HTERT RPE-1 (cell line): Measurements from ENCODE around the gene ANKRD29.
"Not testable (repeated sequence)": the region's sequence is repeated elsewhere in the genome, so short reads cannot be mapped to it uniquely, and the experiment has no call there.

Experiments used
- in situ Hi-C: fragments of 300-500 bp; cut with MboI; formaldehyde crosslinking; loops from 4 replicates; pipeline ENCODE4 v1.14.3; 2020; ENCODE audit warnings: low sequenced_read_pairs

Gene ANKRD29

GRCh38 chr18:23617412-23618014 lies 45.2 kb downstream of the ANKRD29 start:
- in situ Hi-C loops, result no loop called here

GRCh38 chr18:23616258-23616657 lies 46.5 kb downstream of the ANKRD29 start:
- in situ Hi-C loops, result no loop called here

DNA sequence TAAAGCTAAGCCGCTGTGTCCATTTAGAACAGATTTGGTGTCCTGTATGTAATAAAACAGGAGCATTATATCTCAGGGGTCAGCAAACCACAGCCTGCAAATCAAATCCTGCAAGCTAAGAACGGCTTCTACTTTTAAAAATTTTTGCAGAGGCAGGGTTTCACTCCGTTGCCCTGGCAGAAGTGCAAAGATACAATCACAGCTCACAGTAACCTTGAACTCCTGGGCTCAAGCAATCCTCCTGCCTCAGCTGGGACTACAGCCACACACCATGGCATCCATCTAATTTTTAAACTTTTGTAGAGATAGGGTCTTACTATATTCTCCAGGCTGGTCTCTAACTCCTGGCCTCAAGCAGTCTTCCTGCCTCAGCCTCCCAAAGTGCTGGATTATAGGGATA lies 47.8 kb downstream of the ANKRD29 start:
- in situ Hi-C loops, result no loop called here

DNA sequence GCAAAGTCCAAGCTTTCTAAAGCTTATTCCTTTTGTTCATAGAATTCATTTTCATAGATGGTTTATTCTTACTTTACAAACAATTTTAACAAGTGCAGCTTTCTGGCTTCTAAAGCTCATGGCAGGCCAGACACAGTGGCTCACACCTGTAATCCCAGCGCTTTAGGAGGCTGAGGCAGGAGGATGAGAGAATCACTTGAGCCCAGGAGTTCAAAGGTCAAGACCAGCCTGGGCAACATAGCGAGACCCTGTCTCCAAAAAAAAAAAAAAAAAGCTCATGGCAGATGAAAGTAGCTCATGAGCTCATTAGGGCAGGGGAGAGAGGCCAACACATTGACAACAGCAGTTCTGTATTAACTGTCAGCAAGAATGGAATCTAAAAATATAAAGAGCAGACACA lies 48.3 kb downstream of the ANKRD29 start:
- in situ Hi-C loops, result no loop called here

DNA sequence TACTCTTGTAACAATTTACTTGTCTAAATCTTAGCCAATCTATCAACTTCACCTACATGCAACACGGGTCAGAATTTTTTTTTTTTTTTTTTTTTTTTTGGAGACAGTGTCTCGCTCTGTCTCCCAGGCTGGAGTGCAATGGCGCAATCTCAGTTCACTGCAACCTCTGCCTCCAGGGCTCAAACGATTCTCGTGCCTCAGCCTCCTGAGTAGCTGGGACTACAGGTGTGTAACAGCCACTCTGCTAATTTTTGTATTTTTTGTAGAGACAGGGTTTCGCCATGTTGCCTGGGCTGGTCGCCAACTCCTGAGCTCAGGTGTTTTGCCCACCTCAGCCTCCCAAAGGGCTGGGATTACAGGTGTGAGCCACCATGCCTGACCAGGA lies 49.6 kb downstream of the ANKRD29 start:
- in situ Hi-C loops, result not testable (repeated sequence)

- in situ Hi-C loops, result no loop called here
Measured at GRCh38 chr18:23612434-23613090, 50.1 kb downstream of the ANKRD29 start.

- in situ Hi-C loops, result no loop called here
Measured at GRCh38 chr18:23609390-23610023, 53.2 kb downstream of the ANKRD29 start.

GRCh38 chr18:23608211-23608610 lies 54.5 kb downstream of the ANKRD29 start:
- in situ Hi-C loops, result no loop called here

DNA sequence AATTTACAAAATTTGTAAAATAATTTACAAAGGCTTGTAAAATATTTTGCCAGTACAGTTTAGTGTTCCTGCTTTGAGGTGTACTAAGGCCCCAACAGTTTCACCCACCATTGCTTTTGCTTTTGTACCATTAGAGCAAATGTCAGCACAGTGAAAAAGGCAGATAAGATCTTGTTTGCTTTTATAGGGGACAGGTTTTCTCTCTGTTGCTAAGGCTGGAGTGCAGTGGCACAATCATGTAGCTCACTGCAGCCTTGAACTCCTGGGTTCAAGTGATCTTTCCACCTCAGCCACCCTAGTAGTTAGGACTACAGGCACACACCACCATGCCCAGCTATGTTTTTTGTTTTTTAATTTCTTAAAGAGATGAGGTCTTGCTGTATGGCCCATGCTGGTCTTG lies 56.8 kb downstream of the ANKRD29 start:
- in situ Hi-C loops, result no loop called here

GRCh38 chr18:23599809-23600208 lies 62.9 kb downstream of the ANKRD29 start:
- in situ Hi-C loops, result no loop called here

- in situ Hi-C loops, result no loop called here
Measured at GRCh38 chr18:23596183-23596582, 66.5 kb downstream of the ANKRD29 start.

DNA sequence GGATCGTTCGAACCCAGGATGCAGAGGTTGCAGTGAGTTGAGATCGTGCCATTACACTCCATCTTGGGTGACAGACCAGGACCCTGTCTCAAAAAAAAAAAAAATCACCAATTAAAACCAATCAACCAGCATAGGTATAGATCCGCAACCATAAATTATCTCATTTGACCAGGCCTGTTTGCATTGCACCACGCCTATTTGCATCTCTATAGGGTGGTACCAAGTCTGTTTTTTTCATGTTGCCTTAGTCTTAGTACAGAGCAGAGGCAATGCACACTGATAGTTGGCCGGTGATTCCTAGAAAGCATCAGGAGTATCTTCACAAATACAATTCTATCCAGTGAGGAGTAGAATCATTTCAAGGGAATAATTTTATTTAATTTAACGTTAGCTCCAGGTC lies 67.1 kb downstream of the ANKRD29 start:
- in situ Hi-C loops, result no loop called here

DNA sequence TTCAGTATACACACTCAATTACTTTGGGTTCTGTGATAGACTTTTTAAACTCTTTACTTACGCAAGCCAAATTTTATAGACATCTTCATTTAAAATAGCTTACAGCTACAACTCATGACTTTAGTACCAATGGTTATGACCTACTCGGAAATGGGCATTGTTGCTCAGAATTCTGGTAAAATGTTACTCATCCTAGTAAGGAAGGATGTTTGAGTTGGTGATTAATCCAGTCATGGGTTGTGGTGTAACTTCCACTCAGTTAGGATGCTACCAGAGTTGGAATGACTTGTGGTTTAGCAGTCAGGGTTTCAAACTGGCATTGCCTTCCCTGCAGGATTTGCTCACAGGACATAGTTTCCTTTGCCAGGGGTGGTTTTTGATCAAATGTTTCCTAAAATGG lies 69.0 kb downstream of the ANKRD29 start:
- in situ Hi-C loops, result no loop called here

DNA sequence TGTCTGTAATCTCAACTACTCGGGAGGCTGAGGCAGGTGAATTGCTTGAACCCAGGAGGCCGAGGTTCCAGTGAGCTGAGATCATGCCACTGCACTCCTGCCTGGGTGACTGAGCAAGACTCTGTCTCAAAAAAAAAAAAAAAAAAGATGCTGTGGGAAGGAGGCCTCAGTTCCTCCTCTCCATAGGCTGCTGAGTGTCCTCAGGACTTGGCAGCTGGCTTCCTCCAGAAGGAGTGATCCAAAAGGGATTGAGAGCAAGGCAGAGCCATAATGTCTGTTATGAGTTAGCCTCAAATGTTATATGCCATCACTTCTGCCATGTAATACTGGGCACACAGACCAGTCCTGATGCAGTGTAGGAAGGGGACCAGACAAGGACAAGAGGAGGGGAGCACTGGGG lies 69.8 kb downstream of the ANKRD29 start:
- in situ Hi-C loops, result no loop called here

DNA sequence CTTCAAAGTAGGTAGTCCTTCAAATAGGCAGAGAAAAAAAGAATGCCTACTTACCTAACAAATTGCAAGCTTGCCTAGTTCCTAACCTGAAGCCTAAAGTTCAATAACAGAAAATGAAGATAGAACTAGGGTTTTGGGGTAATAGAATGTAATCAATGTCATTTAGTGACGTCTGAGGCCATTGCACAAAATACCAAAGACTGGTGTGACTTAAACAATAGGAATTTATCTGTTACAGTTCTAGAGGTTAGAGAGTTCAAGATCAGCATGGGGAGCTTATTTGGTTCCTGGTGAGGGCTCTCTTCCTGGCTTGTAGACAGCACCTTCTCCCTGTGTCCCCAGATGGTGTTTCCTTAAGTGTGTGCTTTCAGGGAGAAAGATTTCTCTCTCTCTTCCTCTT lies 71.7 kb downstream of the ANKRD29 start:
- in situ Hi-C loops, result no loop called here

DNA sequence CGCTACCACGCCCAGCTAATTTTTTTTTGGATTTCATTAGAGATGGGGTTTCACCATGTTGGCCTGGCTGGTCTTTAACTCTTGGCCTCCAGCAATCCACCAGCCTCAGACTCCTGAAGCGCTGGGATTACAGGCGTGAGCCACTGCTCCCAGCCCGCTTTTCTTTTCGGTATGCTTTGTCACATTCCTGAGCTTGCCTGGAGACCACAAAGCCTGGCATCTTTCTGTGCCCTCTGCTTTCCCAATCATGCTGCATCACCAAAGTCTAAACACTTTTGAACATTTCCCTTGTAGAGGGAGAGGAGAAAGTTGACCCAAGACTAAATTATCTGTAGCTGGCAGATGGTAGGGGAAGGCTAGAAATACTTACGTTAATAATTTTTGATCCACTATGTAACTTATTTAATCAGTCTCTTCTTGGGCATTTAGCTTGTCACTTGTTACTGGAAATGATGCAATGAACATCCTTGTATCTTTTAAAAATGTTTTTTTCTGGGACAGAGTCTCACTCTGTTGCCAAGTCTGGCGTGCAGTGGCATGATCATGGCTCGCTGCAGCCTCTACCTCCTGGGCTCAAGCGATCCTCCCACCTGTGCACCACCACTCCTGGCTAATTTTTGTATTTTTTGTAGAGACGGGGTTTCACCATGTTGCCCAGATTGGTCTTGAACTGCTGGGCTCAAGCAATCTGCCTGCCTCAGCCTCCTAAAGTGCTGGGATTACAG lies 73.7 kb downstream of the ANKRD29 start:
- in situ Hi-C loops, result no loop called here

- in situ Hi-C loops, result no loop called here
Measured at GRCh38 chr18:23587220-23587642, 75.5 kb downstream of the ANKRD29 start.

GRCh38 chr18:23586249-23587196 lies 76.2 kb downstream of the ANKRD29 start, which contains the start of gene NPC1:
TSS of gene NPC1 (minus strand) at chr18:23586506. CDS start at chr18:23586343, 163 bp downstream.
- in situ Hi-C loops, result no loop called here

GRCh38 chr18:23585897-23586248 lies 76.8 kb downstream of the ANKRD29 start:
- in situ Hi-C loops, result no loop called here

DNA sequence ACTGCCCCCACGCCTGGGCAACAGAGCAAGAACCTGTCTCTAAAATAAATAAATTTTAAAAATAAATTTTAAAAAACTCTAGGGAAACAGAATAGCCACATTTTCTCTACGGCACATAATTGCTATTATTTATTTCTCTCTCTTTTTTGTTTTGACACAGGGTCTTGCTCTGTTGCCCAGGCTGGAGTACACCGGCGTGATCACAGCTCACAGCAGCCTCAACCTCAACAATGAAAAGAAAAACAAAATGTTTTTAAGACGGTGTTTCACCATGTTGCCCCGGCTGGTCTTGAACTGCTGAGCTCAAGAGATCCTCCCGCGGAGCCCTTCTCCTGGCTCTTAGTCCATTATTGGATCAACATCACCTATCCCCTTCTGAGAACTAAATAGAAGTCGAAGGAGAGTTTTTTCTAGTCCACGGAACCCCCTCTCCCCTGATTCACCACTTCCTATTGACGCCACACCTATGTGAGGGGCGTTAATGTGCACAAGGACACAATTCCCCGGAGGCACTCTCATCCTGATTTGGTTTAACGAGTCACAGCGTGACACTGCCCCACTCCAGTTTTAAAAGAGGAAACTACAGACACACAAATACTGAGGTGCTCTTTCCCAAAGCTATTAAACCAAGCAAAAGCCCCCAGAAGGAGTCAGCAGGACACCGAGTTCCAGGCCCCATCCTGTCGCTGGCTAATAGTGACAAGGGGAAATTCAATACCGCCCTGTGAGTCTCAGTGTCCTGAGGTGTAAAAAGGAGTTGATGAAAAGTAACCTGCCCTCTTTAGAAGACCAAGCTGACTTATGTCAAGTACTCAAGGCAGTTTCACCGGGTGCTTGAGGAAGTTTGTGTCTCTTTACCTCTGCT lies 77.5 kb downstream of the ANKRD29 start:
- in situ Hi-C loops, result no loop called here
